Measurements from ENCODE around the gene XPA. TPM values are rescaled to one million over a fixed set of nuclear protein-coding genes. Genes with fewer than 3 reads are reported as not detected.
"Not testable (repeated sequence)": the region's sequence is repeated elsewhere in the genome, so short reads cannot be mapped to it uniquely, and the experiment has no call there.

XPA gene
- total RNA-seq, 1 experiment from 2014 or later = 9.9 TPM

DNA sequence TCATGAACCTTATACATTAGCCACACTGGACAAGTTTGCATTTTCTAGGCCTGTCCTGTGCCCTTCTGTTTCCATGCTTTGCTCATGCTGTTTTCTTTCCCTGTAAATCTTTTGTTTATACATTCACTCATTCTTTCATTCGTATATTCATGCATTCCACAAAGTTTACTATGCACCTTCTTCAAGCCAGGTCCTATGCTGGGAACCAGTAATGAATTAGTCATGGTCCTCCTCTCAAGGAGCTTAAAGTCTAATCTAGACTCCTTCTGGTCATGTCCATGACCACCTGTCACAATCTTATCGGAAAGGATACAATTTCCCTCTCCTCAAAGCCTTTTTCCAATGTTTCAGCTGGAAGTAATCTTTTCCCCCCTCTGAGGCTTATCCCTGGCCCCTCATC is 9.1 kb upstream of the XPA start:
- in situ Hi-C loops (cut with HindIII; ENCODE audit: low pct_unique_long_range_greater_than_20kb, low sequenced_read_pairs) = no loop called here
- DNase-seq (ENCODE audit: low read depth, low spot score) = no peak

DNA sequence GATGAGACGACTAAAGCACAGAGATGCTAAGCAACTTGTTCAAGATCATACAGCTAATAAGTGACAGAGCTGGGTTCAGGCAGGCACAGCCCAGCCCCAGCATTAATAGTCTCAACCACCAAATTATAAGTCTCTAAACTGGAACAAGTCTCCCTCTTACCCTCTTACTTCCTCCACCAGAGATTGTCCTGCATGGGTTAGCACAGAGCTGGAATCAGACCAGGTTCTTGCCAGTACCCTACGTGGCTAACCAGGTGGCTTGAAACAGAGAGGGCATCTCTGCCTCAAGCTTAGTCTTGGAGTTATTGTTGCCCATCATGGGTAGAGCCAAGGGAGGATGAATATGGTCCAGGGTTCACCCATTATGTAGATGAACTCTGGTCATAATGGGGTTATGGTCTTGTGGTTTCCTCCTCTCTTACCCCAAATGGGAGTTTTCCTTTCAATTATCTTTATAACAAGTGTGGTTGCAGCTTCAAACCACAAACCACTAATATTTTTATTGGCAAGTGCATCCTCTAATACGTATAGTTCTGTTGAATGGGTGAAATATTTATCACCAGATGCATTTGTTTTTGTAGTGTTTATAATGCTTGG is 8.3 kb upstream of the XPA start:
- in situ Hi-C loops (cut with HindIII; ENCODE audit: low pct_unique_long_range_greater_than_20kb, low sequenced_read_pairs) = no loop called here
- no peak for DNase-seq (ENCODE audit: low read depth, low spot score)

DNA sequence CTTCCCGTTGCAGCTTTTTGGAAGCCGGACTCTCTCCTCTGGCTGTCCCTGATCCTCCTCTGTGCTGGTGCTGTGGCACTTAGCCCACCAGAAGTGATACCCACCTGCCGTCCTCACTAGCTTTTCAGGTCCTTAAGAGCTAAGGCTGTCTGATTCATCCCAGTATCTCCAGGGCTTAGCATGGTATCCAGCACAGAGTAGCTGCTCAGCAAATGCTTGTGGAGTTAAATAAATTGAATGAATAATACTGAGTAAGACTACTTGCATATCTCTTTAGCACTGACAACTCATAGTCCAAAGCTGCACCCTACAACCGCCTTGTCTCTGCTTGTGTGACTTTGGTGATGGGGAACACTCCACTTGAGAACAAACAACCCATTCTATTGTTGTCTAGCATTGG is 7.7 kb upstream of the XPA start:
- in situ Hi-C loops (cut with HindIII; ENCODE audit: low pct_unique_long_range_greater_than_20kb, low sequenced_read_pairs) = no loop called here
- no peak for DNase-seq (ENCODE audit: low read depth, low spot score)

DNA sequence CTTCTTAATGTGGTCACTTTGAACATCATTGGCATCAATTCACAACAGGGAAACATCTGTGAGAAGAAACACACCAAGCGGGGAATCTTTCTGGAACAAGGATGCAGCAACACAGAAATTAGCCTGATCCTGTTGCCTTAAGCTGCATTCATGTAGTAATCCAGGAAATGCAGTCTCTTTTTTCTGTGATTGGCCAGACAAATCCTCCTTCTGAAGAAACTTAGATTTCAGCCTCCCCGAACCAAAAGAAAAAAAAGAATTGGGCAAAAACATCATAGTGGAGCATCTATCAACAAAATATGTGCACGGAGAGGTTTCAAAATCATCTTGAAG is 7.2 kb upstream of the XPA start:
- in situ Hi-C loops (cut with HindIII; ENCODE audit: low pct_unique_long_range_greater_than_20kb, low sequenced_read_pairs) = no loop called here
- no peak for DNase-seq (ENCODE audit: low read depth, low spot score)

DNA sequence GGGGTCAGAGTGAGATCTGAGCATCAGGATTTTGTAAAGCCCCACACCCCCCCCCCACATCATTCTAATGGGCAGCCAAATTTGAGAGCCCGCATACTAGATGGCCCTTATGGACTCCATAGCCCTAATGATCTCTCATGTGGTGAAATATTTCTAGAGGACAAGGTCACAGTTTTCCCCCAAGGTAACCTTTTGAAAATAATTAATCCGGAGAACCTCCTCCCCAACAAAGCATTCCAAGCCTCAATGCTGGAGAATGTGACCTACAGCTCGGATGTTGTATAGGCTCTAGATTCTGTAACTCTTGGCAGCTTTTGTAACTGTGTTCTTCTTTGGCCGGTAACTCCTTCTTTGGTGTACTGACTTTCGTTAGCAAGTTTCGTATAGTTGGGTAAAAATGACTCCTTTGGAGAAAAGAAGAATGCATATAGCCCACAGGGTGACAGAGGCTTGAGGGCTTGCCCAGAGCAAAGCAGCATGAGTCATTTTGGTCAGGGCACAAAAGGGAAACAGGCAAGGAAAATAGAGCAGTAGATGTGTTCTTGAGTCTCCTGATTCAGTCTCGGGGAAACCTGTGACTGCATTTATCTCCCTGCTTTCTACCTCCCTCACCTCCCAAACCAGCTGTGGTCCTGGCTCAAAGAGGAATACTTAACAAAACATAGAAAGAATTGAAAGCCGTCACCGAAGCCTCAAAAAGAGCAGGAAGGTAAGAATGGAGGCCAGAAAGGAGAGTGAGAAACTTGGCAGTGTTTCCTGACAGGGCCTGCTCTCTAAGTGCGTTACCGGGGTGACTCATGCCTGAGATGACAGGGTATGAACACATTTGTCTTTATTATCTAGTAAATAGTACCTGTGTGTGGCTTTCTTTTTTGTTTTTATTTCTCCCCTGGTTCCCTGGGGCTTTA is 6.6 kb upstream of the XPA start:
- in situ Hi-C loops (cut with HindIII; ENCODE audit: low pct_unique_long_range_greater_than_20kb, low sequenced_read_pairs) = no loop called here
- DNase-seq (ENCODE audit: low read depth, low spot score) = peak; percentile 48

DNA sequence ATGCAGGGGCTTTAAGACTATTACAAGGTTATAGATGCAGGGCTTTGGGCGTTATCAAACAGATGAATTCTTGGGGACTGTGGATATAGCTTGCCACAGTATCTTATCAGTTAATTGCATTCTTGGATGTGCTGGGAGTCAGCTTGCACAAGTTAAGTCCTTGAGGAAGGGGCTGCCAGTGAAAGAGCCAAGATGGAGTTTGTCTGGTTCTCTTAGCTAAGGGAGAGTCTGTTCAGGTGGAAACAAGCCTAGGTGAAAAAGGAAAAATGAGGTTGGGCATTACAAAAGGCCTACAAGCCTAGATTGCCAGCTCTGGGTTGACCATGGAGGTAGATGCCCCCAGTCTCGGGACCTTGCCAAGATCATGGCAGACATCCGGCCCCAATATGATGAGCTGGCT is 2.7 kb upstream of the XPA start:
- DNase-seq (ENCODE audit: low read depth, low spot score); in situ Hi-C loops (cut with HindIII; ENCODE audit: low pct_unique_long_range_greater_than_20kb, low sequenced_read_pairs): not testable (repeated sequence)

DNA sequence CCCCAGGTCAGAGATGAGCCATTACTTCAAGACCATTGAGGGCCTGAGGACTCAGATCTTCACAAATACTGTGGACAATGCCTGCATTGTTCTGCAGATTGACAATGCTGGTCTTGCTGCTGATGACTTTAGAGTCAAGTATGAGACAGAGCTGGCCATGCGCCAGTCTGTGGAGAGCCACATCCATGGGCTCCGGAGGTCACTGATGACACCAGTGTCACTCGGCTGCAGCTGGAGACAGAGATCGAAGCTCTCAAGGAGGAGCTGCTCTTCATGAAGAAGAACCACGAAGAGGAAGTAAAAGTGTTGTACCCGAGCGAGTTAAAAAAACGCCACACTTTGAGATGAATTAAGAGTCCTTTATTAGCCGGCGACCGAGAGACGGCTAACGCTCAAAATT is 2.1 kb upstream of the XPA start:
- DNase-seq (ENCODE audit: low read depth, low spot score) = not testable (repeated sequence)

DNA sequence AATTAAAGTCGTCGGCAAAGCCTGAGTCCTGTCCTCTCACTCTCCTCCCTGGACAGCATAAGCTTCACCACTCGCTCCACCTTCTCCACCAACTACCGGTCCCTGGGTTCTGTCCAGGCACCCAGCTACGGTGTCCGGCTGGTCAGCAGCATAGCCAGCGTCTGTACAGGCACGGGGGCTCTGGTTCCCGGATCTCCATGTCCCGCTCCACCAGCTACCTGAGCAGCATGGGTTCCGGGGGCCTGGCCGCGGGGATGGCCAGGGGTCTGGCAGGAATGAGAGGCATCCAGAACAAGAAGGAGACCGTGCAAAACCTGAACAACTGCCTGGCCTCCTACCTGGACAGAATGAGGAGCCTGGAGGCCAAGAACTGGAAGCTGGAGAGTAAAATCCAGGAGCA is 1.7 kb upstream of the XPA start:
- no peak for DNase-seq (ENCODE audit: low read depth, low spot score)
- in situ Hi-C loops (cut with HindIII; ENCODE audit: low pct_unique_long_range_greater_than_20kb, low sequenced_read_pairs) = no loop called here

More for the DNA sequence above, 2.1 kb upstream of the XPA start:
- in situ Hi-C loops (cut with HindIII; ENCODE audit: low pct_unique_long_range_greater_than_20kb, low sequenced_read_pairs) = not testable (repeated sequence)

DNA sequence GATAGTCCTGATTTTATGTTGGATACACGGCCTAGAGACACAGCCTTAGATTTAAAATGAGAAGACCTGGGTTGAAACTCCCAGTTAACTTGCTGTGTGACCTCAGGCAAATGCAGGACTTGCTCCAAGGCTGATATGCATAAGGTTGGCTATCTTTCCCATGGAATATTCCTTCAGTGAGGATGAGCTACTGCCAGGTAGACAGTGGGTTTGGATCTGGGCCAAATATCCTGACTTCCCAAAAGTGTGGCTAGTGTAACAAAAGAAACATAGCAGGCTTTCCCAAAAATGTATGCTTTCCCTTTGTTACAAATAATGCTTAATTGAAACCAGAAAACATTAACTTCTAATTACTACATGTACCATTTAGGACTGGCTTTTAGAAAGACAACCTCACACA is 697 bp upstream of the XPA start:
- no peak for DNase-seq (ENCODE audit: low read depth, low spot score)
- in situ Hi-C loops (cut with HindIII; ENCODE audit: low pct_unique_long_range_greater_than_20kb, low sequenced_read_pairs) = no loop called here

DNA sequence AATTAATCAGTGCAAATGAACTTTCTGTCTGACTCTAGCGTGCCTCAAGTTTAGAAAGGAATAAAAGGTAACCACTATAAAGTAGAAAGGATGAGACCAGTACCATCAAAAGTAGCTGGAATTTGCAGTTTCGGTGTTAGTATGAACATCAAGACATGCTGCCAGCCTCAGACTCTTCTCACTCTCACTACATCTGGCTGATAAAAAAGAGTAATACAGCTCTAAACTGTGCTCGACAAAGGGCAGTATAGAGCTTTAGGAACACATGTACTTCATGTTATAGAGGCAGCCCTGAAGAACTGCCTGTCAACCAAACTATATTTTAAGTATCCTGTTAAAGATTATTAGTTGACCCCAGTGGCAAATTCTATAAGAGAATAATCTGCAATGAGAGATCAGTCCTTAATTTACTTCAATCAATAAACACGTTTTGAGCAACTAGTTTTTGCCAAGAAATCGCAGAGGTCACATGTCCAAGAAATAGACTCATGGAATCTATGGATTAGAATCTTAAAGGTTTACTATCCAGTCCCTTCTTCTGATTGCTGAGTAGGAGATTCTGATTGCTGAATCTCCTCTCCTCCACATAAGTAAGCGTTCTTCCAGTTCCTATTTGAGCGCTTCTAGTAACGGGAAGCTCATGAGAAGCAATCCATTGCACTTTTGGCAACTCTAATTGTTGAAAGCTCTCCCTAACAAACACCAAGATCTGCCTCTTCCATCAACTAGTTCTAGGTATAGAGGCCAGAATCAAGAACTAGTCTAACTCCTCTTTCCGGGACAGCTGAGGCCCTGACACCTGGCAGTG is 941 bp downstream of the XPA start:
- peak; percentile 20 for DNase-seq (ENCODE audit: low read depth, low spot score)
- in situ Hi-C loops (cut with HindIII; ENCODE audit: low pct_unique_long_range_greater_than_20kb, low sequenced_read_pairs) = no loop called here

DNA sequence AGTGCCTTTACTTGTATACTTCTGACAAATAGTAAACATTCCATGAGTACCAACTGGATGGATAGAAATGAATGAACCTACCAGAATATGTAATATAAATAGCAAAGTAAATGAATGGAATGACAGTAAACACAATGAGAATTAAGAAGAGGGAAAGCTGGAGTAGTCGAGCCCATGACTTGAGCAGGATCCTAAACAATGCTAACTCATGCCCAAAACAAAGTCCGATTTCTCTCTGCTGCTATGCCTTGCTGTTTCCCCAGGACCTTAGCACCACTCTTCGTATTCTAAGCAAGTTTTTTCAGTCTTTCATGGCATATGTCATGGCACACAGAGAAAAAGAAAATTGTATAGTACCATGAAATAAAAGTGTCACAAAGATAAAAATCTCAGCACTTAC is 1.8 kb downstream of the XPA start:
- no peak for DNase-seq (ENCODE audit: low read depth, low spot score)
- in situ Hi-C loops (cut with HindIII; ENCODE audit: low pct_unique_long_range_greater_than_20kb, low sequenced_read_pairs) = no loop called here

DNA sequence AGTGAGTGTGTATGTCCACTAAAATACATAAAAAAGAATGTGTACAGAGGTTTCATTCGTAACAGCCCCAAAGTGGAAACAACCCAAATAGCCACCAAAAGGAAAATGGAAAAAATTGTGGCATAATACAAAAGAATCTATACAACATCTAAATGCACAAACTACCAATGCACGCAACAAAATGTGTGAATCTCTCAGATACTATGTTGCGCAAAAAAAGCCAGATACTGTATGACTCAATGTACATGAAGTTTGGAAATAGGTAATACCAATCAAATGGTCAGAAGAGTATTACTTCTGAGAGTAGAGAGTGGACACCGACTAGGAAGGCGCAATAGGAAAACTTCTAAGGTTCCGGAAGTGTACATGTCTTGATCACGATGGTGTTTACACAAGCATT is 2.4 kb downstream of the XPA start:
- no peak for DNase-seq (ENCODE audit: low read depth, low spot score)
- in situ Hi-C loops (cut with HindIII; ENCODE audit: low pct_unique_long_range_greater_than_20kb, low sequenced_read_pairs) = no loop called here

DNA sequence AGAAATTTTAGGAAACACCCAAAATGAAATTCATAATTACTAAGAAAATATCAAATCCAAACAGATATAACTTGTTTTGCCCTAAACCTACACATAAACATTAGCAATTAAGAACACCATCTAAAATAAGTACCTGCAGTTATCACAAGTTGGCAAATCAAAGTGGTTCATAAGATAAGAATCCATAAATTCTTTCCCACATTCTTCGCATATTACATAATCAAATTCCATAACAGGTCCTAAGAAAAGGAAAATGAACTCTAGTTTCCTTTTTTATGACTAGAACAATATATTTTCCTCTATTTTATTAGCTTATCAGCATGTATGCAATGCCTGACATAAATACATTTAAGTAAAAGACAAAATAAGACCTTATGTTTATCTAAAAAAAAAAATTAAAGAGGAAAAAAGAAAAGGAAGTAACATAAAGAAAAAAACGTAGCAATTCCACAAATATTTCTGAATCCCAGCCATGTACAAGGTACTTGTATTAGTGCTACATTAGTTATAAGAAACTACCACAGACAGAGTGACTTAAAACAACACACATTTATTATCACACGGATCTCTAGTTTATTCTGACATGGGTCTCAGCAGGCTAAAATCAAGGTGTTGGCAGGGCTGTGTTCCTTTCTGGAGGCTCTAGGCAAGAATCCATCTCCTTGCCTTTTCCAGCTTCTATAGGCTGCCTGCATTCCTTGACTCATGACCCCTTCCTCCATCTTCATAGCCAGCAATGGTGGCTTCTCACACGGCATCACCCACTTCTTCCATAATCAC is 7.5 kb downstream of the XPA start:
- in situ Hi-C loops (cut with HindIII; ENCODE audit: low pct_unique_long_range_greater_than_20kb, low sequenced_read_pairs) = no loop called here
- no peak for DNase-seq (ENCODE audit: low read depth, low spot score)

DNA sequence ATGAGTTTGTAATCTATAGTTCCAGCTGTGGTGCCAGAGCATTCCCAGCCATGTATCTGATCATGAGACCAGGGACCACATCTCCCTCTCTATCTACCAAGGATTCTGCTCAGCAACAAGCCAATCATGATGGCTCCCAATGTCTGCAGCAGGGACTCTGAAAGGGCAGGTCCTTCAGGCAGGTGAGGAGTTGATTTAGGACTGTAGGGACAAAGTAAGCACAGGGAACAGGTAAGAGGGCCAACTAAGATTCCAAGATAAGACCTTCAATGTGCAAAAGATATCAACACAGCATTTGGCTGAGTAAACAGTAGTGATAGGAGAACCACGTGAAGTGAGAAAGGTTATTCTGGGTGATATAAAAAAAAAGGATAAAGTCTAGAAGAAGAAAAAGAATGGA is 8.5 kb downstream of the XPA start:
- DNase-seq (ENCODE audit: low read depth, low spot score) = no peak
- in situ Hi-C loops (cut with HindIII; ENCODE audit: low pct_unique_long_range_greater_than_20kb, low sequenced_read_pairs) = no loop called here

DNA sequence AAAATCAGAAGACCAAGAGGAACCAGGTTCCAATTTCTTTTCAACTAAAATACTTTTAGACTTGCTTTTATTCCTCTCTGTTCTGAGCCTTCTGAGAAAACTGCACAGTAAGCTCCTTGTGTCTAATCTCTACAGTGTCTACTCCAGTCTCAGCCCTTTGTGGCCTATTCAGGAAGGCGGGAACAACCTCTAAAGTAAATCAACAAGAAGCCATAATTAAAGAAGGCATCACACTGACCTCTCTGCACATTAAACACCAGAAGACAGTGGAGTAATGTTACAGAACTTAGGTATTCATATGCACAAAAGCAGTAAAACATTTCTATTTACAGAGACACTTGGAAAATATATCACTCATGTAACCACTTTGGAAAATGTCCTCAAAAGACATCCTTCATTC is 14.9 kb downstream of the XPA start:
- in situ Hi-C loops (cut with HindIII; ENCODE audit: low pct_unique_long_range_greater_than_20kb, low sequenced_read_pairs) = no loop called here
- DNase-seq (ENCODE audit: low read depth, low spot score) = no peak

DNA sequence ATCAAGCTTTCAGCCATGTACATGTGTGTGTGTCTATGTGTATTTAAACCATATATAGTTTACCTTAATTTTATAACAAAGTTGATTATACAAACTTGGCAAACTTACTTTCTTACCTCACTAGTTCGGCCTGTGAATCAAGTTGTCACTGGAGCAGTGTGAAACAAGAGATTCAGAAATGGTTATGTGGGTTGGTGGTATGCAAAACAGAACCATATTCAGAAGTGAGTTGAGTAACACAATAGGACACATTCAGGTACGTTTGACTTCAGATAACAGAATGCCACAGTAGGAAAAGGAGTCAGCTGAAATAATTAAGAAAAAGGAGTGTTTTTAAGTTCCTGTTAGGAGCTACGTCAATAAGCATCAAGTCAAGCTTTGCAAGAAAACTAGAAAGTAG is 21.5 kb downstream of the XPA start:
- no peak for DNase-seq (ENCODE audit: low read depth, low spot score)
- in situ Hi-C loops (cut with HindIII; ENCODE audit: low pct_unique_long_range_greater_than_20kb, low sequenced_read_pairs) = no loop called here

DNA sequence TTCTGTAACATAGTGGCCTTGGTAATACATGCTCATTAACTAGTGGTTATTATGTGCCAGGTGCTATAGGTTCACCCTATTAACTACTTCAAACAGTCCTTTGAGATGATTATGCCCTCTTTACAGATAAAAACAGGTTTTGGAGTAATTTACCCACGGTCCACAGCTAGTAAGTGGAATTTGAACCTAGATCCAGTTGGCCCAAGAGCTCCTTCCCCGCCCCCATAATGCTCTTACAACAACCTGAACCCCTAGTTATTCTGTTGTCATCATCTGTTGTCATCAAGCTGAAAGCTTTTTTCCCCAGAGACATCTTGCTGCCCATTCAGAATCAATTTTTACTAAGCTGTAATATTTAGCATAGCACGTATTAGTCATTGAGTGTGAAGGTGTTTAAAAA is 23.2 kb downstream of the XPA start:
- in situ Hi-C loops (cut with HindIII; ENCODE audit: low pct_unique_long_range_greater_than_20kb, low sequenced_read_pairs) = no loop called here
- DNase-seq (ENCODE audit: low read depth, low spot score) = no peak

DNA sequence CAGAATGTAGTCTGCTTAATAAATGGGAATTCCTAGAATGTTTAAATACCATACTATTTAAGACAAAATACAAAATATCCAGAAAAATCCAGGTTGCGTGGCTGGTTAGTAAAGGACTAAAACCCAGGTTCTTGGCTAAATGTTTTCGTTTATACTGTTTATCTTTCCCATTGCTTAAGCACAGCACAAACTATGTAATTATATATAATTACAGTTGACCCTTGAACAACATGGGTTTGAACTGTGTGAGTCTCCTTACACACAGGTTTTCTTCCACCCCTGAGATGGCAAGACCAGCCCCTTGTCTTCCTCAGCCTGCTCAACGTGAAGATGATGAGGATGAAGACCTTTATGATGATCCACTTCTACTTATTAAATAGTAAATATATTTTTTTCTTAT is 24.7 kb downstream of the XPA start:
- DNase-seq (ENCODE audit: low read depth, low spot score) = no peak
- in situ Hi-C loops (cut with HindIII; ENCODE audit: low pct_unique_long_range_greater_than_20kb, low sequenced_read_pairs) = no loop called here

All from SK-MEL-5 (cell line).